ENCODE measurements around the gene NAGLU. TPM values are rescaled to one million over a fixed set of nuclear protein-coding genes. Genes with fewer than 3 reads are reported as not detected.
A peak's percentile ranks its signal among the peaks of the same experiment; 100 is the strongest.

Gene NAGLU
- total and polyA plus RNA-seq, 2 of the 13 experiments (the other 11 are each of a cell fraction or from before 2014, with no cell fraction given): 28.2 to 40.1 TPM

DNA sequence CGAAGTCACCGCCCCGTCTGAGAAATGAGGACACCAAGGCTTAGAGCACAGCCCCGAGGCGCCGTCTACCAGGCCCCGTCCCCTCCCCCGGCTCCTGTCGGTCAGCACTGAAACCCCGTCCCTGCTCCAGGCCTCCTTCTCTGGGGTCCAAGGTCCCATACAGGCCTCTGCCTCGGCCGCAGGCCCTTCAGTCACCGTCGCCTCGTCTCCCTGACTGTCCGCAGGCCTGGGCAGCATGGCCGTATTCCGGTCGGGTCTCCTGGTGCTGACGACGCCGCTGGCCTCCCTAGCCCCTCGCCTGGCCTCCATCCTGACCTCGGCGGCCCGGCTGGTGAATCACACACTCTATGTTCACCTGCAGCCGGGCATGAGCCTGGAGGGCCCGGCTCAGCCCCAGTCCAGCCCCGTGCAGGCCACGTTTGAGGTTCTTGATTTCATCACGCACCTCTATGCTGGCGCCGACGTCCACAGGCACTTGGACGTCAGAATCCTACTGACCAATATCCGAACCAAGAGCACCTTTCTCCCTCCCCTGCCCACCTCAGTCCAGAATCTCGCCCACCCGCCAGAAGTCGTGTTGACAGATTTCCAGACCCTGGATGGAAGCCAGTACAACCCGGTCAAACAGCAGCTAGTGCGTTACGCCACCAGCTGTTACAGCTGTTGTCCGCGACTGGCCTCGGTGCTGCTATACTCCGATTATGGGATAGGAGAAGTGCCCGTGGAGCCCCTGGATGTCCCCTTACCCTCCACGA is 26.5 kb downstream of the NAGLU start (continued):
- TF ChIP-seq ZKSCAN5 (CRISPR knock-in tag; IDR thresholded peaks at IDR 0.05): peak; percentile 59; the same call in 1 of the 2 replicates
- TF ChIP-seq, protein P1, sequence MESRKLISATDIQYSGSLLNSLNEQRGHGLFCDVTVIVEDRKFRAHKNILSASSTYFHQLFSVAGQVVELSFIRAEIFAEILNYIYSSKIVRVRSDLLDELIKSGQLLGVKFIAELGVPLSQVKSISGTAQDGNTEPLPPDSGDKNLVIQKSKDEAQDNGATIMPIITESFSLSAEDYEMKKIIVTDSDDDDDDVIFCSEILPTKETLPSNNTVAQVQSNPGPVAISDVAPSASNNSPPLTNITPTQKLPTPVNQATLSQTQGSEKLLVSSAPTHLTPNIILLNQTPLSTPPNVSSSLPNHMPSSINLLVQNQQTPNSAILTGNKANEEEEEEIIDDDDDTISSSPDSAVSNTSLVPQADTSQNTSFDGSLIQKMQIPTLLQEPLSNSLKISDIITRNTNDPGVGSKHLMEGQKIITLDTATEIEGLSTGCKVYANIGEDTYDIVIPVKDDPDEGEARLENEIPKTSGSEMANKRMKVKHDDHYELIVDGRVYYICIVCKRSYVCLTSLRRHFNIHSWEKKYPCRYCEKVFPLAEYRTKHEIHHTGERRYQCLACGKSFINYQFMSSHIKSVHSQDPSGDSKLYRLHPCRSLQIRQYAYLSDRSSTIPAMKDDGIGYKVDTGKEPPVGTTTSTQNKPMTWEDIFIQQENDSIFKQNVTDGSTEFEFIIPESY (CRISPR knock-in tag; IDR thresholded peaks at IDR 0.05): no peak; the same call in 1 of the 2 replicates
- no peak for TF ChIP-seq SNAPC2 (CRISPR knock-in tag; IDR thresholded peaks at IDR 0.05)
- TF ChIP-seq FOXP1 (IDR thresholded peaks at IDR 0.05): no peak
- TF ChIP-seq FOXP1 (CRISPR knock-in tag; IDR thresholded peaks at IDR 0.05): no peak
- TF ChIP-seq BHLHE40 (IDR thresholded peaks at IDR 0.05; ENCODE audit: low read length): peak; percentile 45
- TF ChIP-seq, protein P2, sequence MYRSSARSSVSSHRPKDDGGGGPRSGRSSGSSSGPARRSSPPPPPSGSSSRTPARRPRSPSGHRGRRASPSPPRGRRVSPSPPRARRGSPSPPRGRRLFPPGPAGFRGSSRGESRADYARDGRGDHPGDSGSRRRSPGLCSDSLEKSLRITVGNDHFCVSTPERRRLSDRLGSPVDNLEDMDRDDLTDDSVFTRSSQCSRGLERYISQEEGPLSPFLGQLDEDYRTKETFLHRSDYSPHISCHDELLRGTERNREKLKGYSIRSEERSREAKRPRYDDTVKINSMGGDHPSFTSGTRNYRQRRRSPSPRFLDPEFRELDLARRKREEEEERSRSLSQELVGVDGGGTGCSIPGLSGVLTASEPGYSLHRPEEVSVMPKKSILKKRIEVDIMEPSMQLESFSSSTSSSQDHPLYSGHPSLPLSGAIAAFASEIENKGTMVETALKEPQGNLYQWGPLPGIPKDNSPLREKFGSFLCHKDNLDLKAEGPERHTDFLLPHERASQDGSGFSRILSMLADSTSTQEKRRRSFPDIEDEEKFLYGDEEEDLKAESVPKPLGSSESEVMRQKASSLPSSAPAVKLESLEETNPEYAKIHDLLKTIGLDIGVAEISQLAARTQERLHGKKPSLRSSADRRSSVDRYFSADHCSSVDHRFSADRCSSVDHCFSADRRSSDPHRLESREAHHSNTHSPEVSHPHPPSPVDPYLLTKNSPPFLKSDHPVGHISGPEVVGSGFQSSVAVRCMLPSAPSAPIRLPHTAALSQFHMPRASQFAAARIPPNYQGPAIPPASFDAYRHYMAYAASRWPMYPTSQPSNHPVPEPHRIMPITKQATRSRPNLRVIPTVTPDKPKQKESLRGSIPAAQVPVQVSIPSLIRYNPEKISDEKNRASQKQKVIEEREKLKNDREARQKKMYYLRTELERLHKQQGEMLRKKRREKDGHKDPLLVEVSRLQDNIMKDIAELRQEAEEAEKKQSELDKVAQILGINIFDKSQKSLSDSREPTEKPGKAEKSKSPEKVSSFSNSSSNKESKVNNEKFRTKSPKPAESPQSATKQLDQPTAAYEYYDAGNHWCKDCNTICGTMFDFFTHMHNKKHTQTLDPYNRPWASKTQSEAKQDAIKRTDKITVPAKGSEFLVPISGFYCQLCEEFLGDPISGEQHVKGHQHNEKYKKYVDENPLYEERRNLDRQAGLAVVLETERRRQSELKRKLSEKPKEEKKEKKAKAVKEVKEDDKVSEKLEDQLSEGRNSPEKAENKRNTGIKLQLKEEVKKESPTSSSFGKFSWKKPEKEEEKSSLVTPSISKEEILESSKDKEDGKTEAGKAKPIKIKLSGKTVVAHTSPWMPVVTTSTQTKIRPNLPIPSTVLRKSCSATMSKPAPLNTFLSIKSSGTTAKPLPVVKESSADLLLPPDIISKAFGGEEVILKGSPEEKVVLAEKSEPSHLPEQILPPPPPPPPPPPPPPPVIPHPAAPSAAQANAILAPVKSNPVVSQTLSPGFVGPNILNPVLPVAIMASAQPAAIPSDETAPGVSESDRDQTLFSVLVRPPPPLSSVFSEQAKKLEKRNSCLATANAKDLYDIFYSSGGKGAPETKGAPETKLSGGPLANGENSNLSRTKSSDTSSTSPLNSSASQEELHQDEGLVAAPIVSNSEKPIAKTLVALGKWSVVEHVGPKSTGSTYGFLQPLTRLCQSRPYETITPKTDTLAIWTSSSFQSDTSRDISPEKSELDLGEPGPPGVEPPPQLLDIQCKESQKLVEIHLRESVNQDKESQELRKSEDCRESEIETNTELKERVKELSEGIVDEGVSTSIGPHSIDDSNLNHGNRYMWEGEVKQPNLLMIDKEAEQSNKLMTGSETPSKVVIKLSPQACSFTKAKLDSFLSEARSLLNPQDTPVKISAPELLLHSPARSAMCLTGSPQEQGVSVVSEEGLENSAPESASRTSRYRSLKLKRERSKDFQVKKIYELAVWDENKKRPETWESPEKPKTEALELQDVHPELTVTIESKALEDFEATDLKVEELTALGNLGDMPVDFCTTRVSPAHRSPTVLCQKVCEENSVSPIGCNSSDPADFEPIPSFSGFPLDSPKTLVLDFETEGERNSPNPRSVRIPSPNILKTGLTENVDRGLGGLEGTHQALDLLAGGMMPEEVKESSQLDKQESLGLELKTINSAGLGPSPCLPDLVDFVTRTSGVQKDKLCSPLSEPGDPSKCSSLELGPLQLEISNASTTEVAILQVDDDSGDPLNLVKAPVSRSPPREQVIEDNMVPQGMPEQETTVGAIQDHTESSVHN (CRISPR knock-in tag; IDR thresholded peaks at IDR 0.05): 0 out of 2 replicates have a peak, but pooled peaks have one; percentile 45
- TF ChIP-seq ZNF7 (CRISPR knock-in tag; IDR thresholded peaks at IDR 0.05): 0 out of 2 replicates have a peak, but pooled peaks have one; percentile 33
- TF ChIP-seq, protein P3, sequence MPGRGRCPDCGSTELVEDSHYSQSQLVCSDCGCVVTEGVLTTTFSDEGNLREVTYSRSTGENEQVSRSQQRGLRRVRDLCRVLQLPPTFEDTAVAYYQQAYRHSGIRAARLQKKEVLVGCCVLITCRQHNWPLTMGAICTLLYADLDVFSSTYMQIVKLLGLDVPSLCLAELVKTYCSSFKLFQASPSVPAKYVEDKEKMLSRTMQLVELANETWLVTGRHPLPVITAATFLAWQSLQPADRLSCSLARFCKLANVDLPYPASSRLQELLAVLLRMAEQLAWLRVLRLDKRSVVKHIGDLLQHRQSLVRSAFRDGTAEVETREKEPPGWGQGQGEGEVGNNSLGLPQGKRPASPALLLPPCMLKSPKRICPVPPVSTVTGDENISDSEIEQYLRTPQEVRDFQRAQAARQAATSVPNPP (CRISPR knock-in tag; IDR thresholded peaks at IDR 0.05): 0 out of 2 replicates have a peak, but pooled peaks have one; percentile 56
- TF ChIP-seq, protein P4, sequence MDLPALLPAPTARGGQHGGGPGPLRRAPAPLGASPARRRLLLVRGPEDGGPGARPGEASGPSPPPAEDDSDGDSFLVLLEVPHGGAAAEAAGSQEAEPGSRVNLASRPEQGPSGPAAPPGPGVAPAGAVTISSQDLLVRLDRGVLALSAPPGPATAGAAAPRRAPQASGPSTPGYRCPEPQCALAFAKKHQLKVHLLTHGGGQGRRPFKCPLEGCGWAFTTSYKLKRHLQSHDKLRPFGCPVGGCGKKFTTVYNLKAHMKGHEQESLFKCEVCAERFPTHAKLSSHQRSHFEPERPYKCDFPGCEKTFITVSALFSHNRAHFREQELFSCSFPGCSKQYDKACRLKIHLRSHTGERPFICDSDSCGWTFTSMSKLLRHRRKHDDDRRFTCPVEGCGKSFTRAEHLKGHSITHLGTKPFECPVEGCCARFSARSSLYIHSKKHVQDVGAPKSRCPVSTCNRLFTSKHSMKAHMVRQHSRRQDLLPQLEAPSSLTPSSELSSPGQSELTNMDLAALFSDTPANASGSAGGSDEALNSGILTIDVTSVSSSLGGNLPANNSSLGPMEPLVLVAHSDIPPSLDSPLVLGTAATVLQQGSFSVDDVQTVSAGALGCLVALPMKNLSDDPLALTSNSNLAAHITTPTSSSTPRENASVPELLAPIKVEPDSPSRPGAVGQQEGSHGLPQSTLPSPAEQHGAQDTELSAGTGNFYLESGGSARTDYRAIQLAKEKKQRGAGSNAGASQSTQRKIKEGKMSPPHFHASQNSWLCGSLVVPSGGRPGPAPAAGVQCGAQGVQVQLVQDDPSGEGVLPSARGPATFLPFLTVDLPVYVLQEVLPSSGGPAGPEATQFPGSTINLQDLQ (CRISPR knock-in tag; IDR thresholded peaks at IDR 0.05): peak; percentile 70; the same call in 1 of the 2 replicates
- no peak for TF ChIP-seq ZNF20 (CRISPR knock-in tag; IDR thresholded peaks at IDR 0.05)
- TF ChIP-seq, protein P5, sequence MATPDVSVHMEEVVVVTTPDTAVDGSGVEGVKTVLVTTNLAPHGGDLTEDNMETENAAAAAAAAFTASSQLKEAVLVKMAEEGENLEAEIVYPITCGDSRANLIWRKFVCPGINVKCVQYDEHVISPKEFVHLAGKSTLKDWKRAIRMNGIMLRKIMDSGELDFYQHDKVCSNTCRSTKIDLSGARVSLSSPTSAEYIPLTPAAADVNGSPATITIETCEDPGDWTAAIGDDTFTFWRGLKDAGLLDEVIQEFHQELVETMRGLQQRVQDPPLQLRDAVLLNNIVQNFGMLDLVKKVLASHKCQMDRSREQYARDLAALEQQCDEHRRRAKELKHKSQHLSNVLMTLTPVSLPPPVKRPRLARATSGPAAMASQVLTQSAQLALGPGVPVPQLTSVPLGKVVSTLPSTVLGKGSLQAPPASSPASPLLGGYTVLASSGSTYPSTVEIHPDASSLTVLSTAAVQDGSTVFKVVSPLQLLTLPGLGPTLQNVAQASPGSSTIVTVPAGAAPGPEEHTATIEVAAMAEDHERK (CRISPR knock-in tag; IDR thresholded peaks at IDR 0.05; ENCODE audit: low read depth): no peak
- TF ChIP-seq ZMAT3 (CRISPR knock-in tag; conservative IDR thresholded peaks at IDR 0.05): peak; percentile 37; the same call in 1 of the 2 replicates

All from HepG2 (cell line).